Posterior cingulate gyrus (tissue), 11 donors: ENCODE data around the gene RTL10.

Source experiments
- DNase-seq, 10 donors: peaks; one replicate each; pipeline versions ENCODE4 v3.0.0 to v3.0.0-alpha.2; 2020 to 2021; ENCODE audit warnings: mixed read lengths in 3 of 10
- intact Hi-C: fragments of 100-400 bp; cut with DNase I; formaldehyde crosslinking; loops from one replicate; pipeline ENCODE4 v1.15.1; 2023

Gene RTL10

DNA sequence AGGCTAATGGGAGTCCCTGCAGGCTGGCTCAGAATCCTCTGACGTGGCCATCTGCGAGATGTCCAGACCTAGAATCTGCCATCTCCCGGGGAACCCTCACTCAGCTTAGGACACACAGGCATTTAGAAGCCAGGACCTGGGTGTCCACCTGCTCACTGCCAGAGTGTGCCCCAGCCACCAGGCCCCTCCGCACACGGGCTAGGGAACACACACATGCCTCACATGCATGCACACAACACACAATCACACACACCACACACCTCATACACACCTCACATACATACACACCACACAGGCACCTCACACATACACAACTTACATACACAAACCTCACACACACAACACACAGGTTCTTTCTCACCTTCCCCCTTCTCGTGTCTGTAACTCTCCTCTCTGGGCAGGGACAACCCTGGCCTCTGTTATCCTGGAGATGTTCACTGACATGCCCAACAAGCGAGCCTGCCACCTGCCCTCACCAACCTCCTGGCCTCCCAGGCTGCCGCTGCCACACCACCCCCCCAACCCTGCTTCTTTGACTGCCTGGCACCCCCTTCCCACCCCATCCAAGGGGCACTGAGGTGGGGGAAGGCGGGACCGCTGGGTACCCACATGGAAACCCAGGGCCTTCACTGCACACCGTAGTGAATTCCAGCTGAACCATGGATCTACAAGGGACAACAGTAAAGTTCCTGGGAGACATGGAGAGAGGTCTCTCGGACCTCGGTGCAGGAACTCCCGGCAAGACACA lies 38.1 kb downstream of the RTL10 start:
- intact Hi-C loops: no loop called here
- peak in 4 of 10 donors; percentile 5 to 63 (median 33) for DNase-seq

DNA sequence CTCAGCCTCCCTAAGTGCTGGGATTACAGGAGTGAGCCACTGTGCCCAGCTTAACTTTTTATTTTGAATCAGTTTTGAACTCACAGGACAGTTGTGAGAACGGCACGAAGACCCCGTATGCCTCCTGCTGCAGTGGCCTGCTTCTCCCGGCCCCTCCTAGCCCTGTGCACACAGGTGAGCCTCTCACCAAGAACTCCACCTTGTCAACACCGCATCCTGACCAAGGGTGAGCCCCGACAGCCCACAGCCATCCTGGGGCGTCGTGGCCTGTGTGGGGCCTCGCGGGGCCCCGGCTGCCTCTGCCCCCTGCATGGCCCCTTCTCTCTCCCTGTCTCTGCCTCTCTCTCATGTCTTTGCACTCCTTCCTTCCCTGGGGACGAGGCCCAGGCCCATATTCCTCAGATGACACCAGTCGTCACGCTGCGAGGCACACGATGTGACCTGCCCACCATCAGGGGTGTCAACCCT lies 38.8 kb downstream of the RTL10 start:
- DNase-seq: peak in 3 of 10 donors; percentile 0 to 51 (median 42)
- intact Hi-C loops: no loop called here

DNA sequence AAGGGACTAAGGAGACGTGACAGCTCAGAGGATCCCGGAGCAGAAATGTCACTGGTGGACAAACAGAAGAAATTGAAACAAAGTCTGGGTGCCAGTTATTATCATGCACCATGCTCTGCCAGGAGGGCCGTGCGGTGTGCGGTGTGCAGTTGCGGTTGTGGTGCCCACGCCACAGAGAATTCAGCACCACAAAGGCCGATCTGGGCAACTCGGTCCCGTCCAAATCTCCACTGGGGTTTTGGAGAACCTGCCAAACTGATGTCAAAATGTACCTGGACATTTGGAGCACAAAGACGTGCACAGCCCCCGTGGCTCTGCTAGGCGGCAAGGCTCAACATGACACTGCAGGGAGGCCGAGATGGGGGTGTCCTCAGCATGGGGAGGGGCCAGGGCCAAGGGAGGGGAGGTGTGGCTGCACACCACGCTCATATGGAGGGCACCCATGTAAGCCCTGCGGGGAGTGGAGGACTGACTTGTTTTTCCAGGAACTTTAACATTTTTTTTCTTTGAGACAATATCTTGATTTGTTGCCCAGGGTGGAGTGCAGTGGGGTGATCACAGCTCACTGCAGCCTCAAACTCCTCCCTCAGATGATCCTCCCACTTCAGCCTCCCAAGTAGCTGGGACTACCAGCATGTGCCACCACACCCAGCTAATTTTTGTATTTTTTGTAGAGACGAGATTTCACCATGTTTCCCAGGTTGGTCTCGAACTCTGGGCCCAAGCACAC lies 39.4 kb downstream of the RTL10 start:
- intact Hi-C loops: no loop called here
- DNase-seq: peak in 3 of 10 donors; percentile 19 to 63 (median 49)

DNA sequence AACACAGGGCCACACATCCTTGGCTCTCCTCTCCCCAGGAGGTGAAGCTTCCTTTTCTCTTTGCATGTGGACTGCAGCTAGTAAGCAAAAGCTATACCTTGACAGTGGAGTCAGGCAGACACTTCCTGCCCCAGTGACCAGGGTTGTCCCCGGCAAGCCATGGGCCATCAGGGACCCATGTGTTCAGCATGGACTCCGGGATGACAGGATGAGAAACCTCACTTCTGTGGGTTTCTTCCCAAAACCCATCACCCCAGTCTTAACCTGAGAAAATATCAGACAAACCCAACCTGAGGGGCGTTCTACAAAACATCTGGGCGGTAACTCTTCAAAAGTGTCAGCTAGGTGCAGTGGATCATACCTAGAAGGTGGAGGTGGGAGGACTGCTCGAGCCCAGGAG lies 40.2 kb downstream of the RTL10 start:
- intact Hi-C loops: no loop called here
- peak in 3 of 10 donors; percentile 10 to 59 (median 40) for DNase-seq

DNA sequence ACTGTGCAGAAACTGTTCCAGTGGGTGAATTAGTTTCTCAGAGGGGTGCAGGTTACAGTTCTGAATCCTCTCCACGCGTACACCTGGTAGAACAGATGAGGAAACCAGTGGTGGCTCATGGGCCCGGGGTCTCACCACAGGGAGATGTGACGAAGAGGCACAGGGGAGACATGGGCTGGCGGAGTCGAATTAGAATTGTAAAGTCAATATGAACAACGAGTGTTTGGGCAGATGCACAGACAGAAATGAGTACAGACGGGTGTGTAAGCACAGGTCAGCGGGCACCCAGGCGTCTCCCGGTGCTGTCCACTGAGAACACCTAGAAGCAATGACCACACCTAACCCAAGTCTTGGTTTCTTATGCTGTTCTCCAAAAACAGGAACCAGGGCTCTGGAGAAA lies 41.8 kb downstream of the RTL10 start:
- DNase-seq: peak in 4 of 10 donors; percentile 7 to 40 (median 20)
- intact Hi-C loops: no loop called here

DNA sequence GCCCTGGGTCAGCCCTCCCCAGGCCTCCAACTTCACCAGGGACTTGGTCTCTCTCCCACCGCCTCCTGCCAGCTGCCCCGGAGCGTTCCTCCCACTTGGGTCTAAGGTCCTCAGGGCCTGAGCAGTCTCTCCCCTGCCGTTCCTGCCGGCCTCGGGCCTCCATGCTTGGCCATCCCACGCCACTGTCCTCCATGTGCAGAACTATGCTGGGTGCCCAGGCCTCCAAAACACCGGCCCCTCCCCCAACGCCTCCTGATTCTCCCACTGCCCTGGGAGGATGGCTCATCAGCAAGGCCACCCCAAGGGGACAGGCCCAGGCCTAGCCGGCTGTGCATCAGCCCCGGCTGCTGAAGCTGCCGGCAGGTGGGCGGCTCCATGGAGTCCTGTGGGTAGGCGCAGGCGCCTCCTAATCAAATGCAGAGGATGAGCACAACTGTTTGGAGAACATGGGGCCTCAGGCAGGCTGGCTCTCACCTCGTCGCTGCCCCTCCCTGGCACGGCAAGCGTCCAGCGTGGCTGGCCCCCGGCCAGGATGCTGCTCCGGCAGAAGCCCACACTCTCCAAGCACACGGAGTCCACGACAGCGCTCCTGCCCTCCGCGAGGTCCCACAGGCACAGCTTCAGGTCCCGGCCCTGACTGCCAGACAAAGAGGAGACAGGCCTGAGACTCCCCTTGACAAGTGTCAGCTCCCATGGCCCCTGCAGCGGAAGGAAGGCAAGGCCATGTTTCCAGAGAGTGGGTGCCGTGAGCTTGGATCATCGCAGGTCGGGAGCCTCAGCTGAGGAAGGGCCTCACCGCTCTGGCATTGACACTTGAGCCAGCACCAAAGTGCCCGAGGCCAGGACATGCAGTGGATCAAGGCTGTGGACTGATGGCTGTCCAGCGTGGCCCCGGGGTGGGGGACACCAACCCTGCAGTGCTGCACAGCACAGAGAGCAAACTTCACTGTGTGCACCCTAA lies 42.6 kb downstream of the RTL10 start:
- intact Hi-C loops: no loop called here
- DNase-seq: peak in 6 of 10 donors; percentile 3 to 88 (median 22)

DNA sequence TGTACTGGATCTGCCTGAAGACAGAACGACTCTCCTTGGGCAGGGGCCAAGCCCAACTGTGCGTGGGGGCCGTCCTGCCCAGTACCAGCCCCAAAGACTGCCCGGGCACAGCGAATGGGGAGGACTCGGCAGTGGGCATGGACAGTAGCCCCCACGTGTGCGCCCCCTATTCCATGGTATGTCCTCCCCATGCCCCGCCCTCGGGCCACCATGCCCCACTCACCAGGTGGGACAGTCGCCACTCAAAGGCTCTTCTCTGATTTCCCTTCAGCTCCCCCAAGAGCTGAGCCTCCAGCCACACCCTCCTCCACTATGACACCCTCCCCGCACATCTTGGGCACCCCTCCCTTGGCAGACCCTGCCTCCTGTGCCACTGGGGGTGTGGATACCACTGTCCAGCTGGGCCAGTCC lies 43.5 kb downstream of the RTL10 start:
- peak in 6 of 10 donors; percentile 4 to 80 (median 20) for DNase-seq
- intact Hi-C loops: no loop called here

DNA sequence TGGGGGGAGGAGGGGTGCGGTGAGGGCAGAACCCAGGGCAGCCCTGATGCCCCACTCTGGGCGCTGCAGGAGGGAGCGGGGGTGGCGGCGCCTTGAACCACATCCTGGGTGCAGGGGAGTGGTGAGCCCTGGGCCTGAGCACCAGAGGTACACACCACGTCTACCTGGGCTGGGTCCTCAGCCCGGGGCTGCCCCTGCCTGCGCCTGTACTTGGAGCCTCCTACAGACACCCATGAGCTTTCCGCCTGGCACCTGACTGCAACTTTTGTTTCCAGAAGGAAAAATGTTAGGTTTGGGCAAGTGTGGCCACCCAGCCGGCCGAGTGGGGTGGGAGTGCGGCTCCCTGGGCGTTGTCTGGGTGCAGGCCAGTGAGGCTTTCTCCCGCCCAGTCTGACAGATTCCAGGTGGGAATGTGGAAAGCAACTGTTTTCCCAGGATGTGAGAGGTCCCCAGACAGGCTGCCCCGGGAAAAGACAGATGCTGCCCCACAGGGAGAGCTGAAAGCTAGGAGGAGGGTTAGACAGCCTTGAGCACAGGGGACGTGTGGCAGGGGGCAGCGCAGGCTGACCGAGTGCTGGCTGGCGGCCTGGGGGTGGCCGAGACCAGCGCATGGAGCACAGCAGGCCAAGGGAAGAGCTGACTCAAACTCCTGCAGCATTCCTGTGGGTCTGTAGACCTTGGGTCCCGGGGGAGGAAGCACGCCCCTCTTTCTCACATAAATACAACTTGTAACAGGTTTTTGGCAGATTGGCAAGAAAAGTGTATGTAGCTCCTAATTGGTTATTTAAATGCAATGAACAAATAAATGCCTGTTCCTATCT lies 44.1 kb downstream of the RTL10 start:
- peak in 7 of 10 donors; percentile 0 to 79 (median 22) for DNase-seq
- intact Hi-C loops: no loop called here

DNA sequence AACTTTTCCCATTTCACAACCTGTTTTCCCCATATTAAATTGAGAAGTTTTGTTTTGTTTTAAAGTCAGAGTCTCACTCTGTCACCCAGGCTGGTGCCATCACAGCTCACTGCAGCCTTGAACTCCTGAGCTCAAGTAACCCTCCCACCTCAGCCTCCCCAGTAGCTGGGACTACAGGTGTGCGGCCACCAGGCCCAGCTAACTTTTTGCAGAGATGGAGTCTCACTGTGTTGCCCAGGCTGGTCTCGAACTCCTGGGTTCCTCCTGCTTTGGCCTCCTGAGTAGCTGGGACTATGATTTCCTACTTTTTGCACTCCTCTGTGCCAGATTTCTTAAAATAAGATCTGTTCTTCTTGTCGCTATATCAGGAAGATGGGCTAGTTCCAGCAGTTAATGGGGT lies 44.9 kb downstream of the RTL10 start:
- DNase-seq: peak in 2 of 10 donors; percentile 2 to 26
- intact Hi-C loops: no loop called here

DNA sequence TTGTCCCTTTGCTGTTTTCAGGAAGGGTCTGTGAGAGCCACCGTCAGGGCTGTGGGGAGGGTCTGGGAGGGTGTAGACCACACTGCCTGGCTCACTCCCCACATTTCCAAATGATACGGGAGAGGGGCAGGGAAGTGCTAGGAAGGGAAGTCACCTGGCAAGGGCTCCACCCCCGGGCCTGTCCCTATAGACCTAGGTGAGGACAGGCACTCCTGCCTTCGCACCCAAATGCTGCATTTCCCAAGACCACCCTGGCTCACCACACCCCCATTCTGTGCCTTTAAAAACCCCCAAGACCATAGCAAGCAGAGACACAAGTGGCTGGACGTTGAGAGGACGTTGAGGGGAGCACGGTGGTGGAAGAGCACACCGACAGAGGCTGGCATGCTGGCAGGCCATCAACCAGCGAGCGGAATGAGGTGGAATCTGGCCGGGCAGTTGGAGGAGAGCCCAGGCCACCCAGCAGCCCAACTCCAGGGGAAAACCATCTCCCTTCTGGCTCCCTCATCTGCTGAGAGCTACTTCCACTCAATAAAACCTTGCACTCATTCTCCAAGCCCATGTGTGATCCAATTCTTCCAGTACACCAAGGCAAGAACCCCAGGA lies 45.7 kb downstream of the RTL10 start:
- intact Hi-C loops: no loop called here
- DNase-seq: peak in 5 of 10 donors; percentile 5 to 77 (median 35)

DNA sequence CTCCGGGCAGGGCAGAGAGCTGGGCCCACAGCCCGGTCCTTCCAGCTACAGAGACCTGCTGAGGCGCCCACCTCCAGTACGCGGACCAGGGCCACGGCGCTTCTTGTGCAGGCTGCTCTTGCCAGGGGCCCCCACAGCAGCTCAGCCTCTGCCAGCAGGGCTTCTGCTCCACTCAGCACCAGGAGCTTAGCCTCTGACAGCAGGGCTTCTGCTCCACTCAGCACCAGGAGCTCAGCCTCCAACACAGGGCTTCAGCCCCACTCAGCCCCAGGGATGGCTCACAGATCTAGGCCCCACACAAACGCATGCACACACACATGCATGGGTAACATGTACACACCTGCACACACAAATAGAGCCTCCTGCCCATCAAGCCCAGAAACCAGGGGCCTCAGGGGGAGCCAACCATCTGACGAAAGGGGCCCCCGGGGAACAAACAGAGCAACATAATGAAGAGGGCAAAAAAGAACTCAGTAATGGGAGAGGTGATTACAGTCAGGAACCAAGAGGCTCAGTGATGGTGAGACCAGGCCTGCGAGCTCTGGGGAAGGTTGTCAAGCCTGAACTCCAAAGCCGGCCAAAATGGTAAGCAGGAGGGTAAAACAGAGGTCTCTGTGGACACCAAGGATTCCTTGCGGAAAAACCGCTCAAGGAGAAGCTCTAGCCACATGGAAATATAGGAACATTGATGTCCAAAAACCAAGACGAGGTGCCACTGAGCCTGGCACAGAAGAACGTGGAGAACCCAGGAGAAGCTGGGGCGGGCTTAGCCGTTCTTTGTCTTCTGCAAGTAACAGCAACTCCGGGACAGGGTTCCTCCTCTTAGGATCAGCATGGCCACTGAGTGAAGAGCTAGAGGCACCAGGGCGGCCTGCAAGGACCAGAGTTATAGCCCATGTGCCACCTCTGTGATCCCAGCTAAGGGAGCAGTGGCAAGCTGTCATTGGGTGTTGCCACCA lies 46.5 kb downstream of the RTL10 start:
- intact Hi-C loops: no loop called here
- DNase-seq: peak in 4 of 10 donors; percentile 22 to 76 (median 59)

DNA sequence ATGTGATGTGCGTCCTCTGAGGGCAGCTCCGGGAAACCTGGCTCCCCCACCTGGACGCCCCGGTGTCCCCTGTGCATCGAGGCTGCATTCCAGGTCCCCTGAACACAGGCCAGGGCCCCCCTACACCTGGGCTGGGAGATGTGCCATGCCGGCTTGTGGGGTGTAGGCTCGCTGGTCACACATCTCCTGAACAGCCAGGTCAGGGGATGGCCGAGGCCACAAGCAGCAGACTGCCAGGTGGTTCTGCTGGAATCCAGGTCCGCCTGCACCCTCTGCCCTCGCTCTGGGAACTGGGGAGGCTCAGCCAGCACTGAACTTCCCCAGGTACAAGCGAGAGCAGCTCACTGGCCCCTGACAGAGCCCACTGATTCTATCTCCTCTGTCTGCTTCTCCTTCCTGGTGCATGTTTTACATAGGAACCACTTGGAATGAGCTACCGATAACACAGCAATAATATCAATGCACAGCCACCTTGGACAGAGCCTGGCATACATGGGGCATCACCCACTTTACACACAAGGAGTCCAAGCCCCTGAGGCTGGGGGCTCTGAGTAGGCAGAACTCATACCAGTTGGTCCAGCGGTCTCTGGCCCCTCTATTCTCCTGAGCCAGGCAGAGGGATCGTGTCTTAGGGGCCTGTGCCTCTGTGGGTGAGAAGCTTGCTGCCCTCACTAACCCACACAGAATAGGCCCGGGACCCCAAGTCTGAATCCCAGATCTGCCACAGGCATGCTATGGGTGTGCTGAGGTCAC lies 47.3 kb downstream of the RTL10 start:
- peak in 4 of 10 donors; percentile 9 to 61 (median 42) for DNase-seq
- intact Hi-C loops: no loop called here

DNA sequence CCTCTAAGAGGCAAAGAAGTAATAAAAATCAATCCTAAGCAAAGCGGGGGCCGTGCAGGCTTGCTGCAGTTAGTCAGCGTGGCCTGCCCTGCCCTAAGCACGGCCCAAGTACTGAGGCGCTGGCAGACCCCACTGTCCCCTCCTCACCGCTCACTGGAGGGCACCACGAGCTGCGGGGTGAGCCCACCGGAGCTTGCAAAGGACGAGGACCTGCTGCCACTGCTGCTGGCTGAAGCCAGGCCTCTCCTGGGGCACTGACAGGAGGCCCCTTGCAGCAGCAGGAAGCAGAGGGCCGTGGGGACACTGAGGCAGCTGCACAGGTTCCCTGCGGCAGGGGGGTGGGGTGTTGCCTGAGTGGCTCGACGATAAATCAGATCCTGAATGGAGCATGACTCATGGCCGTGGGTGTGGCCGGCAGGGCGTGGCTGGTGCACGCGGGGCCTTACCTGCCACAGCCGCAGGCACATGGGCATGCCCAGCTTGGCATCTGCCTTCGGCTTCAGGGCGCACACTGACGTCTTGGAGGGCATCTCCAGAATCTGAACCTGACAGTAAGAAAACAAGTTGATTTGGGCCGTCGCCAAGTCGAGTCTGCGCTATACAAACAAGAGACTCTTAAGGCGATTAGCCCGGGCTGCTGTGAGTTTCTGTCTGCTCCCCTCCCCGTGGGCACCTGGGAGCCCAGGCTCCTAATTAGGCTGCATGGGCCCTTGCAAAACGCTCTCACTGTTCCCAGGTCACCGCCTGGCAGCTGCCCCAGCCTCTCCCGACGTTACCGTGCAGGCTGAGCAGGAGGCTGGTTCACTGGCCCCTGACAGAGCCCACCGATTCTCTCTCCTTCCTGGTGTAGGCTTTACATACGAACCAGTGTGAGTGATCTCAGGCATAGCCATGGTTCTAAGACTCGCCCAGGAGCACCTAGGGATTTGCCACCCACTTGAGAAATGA lies 48.2 kb downstream of the RTL10 start:
- intact Hi-C loops: no loop called here

DNA sequence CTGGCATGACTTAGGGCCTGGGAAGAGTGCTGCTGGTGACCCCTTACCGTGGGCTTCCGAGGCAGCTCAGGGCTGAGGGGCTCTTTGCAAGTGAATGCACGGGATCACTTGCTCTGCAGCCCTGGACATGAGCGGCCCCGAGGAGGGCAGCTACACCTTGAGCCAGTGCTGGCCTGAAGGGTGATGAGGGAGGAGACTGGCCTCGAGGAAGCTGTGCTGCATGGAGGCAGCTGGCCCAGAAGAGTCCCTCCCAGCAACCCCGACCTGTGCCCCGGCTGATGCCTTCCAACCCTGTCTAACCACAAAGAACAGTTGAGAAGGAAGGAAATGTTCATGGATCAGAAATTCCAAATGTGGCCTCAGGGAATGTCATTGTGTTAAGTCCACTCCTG lies 48.9 kb downstream of the RTL10 start:
- DNase-seq: peak in 4 of 10 donors; percentile 8 to 57 (median 43)
- intact Hi-C loops: no loop called here

More for the DNA sequence above, 48.2 kb downstream of the RTL10 start:
- DNase-seq: peak in 5 of 10 donors; percentile 4 to 76 (median 66)
